MM.1S (cell line): ENCODE data around the gene TEX48.

Experiments
- DNase-seq: peaks from one replicate; pipeline ENCODE4 v3.0.0-alpha.2; 2015
- H2AFZ ChIP-seq: fragments of 300-600 bp; sonication (generic); 2 replicates; pipeline ENCODE4 v1.6.0; 2016; ENCODE audit warnings: antibody characterized with exemption, low read length
- H3F3A ChIP-seq: fragments of 300-600 bp; sonication (generic); 2 replicates; pipeline ENCODE4 v1.6.1; 2016; ENCODE audit warnings: mild to moderate bottlenecking, antibody characterized with exemption, low read length, moderate library complexity, mixed read lengths; ENCODE audit not compliant: insufficient read depth
- H3K27ac ChIP-seq: fragments of 300-600 bp; sonication (generic); 2 replicates; pipeline ENCODE4 v1.5.1; 2016; ENCODE audit warnings: mild to moderate bottlenecking, low read length
- H3K27me3 ChIP-seq: fragments of 300-600 bp; sonication (generic); replicated peaks from 2 replicates; pipeline ENCODE4 v1.6.0; 2016; ENCODE audit warnings: low read length; ENCODE audit not compliant: insufficient read depth
- H3K36me3 ChIP-seq: fragments of 300-600 bp; sonication (generic); replicated peaks from 2 replicates; pipeline ENCODE4 v1.6.1; 2016; ENCODE audit warnings: mild to moderate bottlenecking, low read length, mixed read lengths; ENCODE audit not compliant: insufficient read depth
- H3K4me1 ChIP-seq: fragments of 300-600 bp; sonication (generic); 2 replicates; pipeline ENCODE4 v1.6.1; 2016; ENCODE audit warnings: low read length, mixed read lengths
- H3K4me2 ChIP-seq: fragments of 300-600 bp; sonication (generic); 2 replicates; pipeline ENCODE4 v1.6.0; 2016; ENCODE audit warnings: low read depth, low read length
- H3K4me3 ChIP-seq: fragments of 300-600 bp; sonication (generic); 2 replicates; pipeline ENCODE4 v1.5.1; 2016; ENCODE audit warnings: low read length, mixed read lengths
- H3K79me2 ChIP-seq: fragments of 300-600 bp; sonication (generic); 2 replicates; pipeline ENCODE4 v1.6.1; 2016; ENCODE audit warnings: mixed run types, low read length, mixed read lengths
- H3K9ac ChIP-seq: fragments of 300-600 bp; sonication (generic); 2 replicates; pipeline ENCODE4 v1.6.1; 2016; ENCODE audit warnings: low read length, mixed read lengths
- H3K9me2 ChIP-seq: fragments of 300-600 bp; sonication (generic); replicated peaks from 2 replicates; pipeline ENCODE4 v1.6.1; 2016; ENCODE audit warnings: mild to moderate bottlenecking, low read length, mixed read lengths; ENCODE audit not compliant: insufficient read depth
- H3K9me3 ChIP-seq: fragments of 300-600 bp; sonication (generic); replicated peaks from 2 replicates; pipeline ENCODE4 v1.6.1; 2016; ENCODE audit warnings: mild to moderate bottlenecking, low read length, mixed read lengths; ENCODE audit not compliant: insufficient read depth
- H4K20me1 ChIP-seq: fragments of 300-600 bp; sonication (generic); 2 replicates; pipeline ENCODE4 v1.6.1; 2016; ENCODE audit warnings: mild to moderate bottlenecking, low read length, moderate library complexity, mixed read lengths; ENCODE audit not compliant: insufficient read depth
- CTCF ChIP-seq: fragments of 300-600 bp; sonication (generic); IDR thresholded peaks from 2 replicates; pipeline ENCODE4 v1.5.1; 2016; ENCODE audit warnings: antibody characterized with exemption, low read length, mixed read lengths
- EZH2 ChIP-seq: fragments of 300-600 bp; sonication (generic); optimal IDR thresholded peaks from 2 replicates; pipeline ENCODE3; 2017; ENCODE audit warnings: low read depth, mild to moderate bottlenecking, antibody characterized with exemption, low read length, mixed read lengths
- EZH2phosphoT487 ChIP-seq: fragments of 300-600 bp; sonication (generic); IDR thresholded peaks from 2 replicates; pipeline ENCODE4 v1.6.1; 2018; ENCODE audit warnings: antibody characterized with exemption, low read length

TEX48 gene

GRCh38 chr9:114690308-114690707 is 8.3 kb upstream of the TEX48 start:
- Histone ChIP-seq H3K9ac (no peak overlapping the region), H4K20me1 (no peaks in the 10 kb centered on the region), H3K4me1 (peaks cover 9% of the 10 kb centered on the region), H3K4me3 (no peak overlapping the region), H3K27ac (no peak overlapping the region), H3K36me3 (no peaks in the 10 kb centered on the region), H3K9me2 (no peaks in the 10 kb centered on the region; the same call in 1 of the 2 replicates), H3K79me2 (no peaks in the 10 kb centered on the region), H3F3A (peaks cover 4% of the 10 kb centered on the region; the same call in 1 of the 2 replicates), H3K9me3 (no peaks in the 10 kb centered on the region), H3K27me3 (no peaks in the 10 kb centered on the region), H2AFZ (no peak overlapping the region), H3K4me2 (no peak overlapping the region)
- TF ChIP-seq EZH2phosphoT487 (no peak), EZH2 (no peak), CTCF (no peak)
- no peak for DNase-seq

GRCh38 chr9:114689813-114690212 is 7.8 kb upstream of the TEX48 start:
- TF ChIP-seq EZH2phosphoT487 (no peak), EZH2 (no peak)
- H3K27ac ChIP-seq, result no peak overlapping the region
- no peak overlapping the region for H2AFZ ChIP-seq
- no peak overlapping the region for H3K4me2 ChIP-seq
- no peak overlapping the region for H3K4me3 ChIP-seq
- no peak overlapping the region for H3K9ac ChIP-seq
- H3K4me1 ChIP-seq, result peaks cover 9% of the 10 kb centered on the region
- no peaks in the 10 kb centered on the region for H3K27me3 ChIP-seq
- H3K9me2 ChIP-seq, result no peaks in the 10 kb centered on the region; the same call in 1 of the 2 replicates
- no peaks in the 10 kb centered on the region; the same call in 1 of the 2 replicates for H3F3A ChIP-seq
- no peaks in the 10 kb centered on the region for H3K79me2 ChIP-seq
- no peaks in the 10 kb centered on the region for H3K9me3 ChIP-seq
- no peaks in the 10 kb centered on the region for H3K36me3 ChIP-seq
- no peak for DNase-seq
- H4K20me1 ChIP-seq, result no peaks in the 10 kb centered on the region

- Histone ChIP-seq H3K9ac (no peak overlapping the region), H3K27ac (no peak overlapping the region)
Measured at GRCh38 chr9:114688909-114689610, 7.1 kb upstream of the TEX48 start.

More at GRCh38 chr9:114688909-114689610, 7.1 kb upstream of the TEX48 start:
- Histone ChIP-seq H3K79me2 (no peaks in the 10 kb centered on the region), H3K27me3 (no peaks in the 10 kb centered on the region), H3K9me2 (no peaks in the 10 kb centered on the region; the same call in 1 of the 2 replicates), H4K20me1 (no peaks in the 10 kb centered on the region), H2AFZ (no peak overlapping the region), H3K9me3 (no peaks in the 10 kb centered on the region), H3F3A (no peaks in the 10 kb centered on the region), H3K4me1 (peaks cover 1% of the 10 kb centered on the region; the same call in 1 of the 2 replicates), H3K36me3 (no peaks in the 10 kb centered on the region), H3K4me2 (no peak overlapping the region), H3K4me3 (no peak overlapping the region)
- no peak for TF ChIP-seq EZH2
- no peak for TF ChIP-seq EZH2phosphoT487
- TF ChIP-seq CTCF, result no peak
- no peak for DNase-seq
